Activated naive CD8-positive, alpha-beta T cell (primary cell): ENCODE results near the gene RTP5.
"Not testable (repeated sequence)": the region's sequence is repeated elsewhere in the genome, so short reads cannot be mapped to it uniquely, and the experiment has no call there.

Experiments used
- H3K27ac Mint-ChIP-seq: one replicate; pipeline ENCODE4 v1.8.0; 2021; ENCODE audit warnings: mixed read lengths
- H3K27me3 Mint-ChIP-seq: one replicate; pipeline ENCODE4 v1.8.0; 2021; ENCODE audit warnings: mixed read lengths
- H3K36me3 Mint-ChIP-seq: one replicate; pipeline ENCODE4 v1.8.0; 2021; ENCODE audit warnings: mixed read lengths
- H3K4me1 Mint-ChIP-seq: one replicate; pipeline ENCODE4 v1.8.0; 2021; ENCODE audit warnings: low read depth, mixed read lengths
- H3K4me3 Mint-ChIP-seq: one replicate; pipeline ENCODE4 v1.8.0; 2021; ENCODE audit warnings: mild to moderate bottlenecking, mixed read lengths
- H3K9me3 Mint-ChIP-seq: one replicate; pipeline ENCODE4 v1.8.0; 2021; ENCODE audit warnings: low read depth, mixed read lengths

Gene RTP5

DNA sequence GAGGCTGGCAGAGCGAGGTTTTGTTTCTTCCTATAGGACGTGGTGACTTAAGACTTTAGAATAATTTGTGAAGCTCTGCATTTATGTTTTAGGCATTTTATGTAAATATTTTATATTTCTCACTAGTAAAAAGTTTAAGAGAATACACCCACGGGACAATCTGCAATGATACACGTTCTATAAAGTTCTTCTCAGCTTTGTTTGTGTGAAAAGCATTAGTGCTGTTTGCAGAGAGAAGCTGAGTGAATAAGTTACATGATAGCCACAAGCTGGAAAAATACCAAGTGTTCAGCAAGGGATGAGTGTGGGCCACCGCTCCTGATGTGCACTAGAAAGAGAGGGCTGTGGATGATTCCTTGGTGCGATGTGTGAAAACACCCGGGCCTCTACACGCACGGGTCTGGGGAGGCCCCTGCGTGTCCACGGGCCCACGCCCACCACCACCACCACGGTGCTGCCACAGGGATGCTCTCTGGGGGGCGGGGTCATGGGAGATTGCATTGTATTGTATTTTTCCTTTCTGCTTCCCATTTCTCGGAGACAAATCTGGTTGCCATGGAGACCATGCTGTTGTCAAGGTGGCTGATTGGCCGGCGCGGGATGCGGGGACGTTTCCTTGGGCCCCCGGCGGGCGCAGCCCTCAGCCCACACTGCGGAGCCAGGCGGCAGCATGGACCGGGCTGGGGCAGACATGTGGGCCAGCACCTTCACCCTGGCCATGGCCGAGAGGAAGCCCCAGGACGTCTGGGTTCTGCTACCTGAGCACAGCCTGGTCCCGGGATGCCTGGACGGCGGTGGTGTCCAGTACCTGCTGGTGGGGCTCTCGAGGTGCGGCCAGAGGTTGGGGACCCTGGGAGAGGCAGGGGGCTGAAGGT is at the start of gene RTP5:
TSS of gene RTP5 (plus strand) at position 643 of the 875 bp plus-strand sequence. CDS start at position 671, 28 bp downstream.
- H3K27me3 Mint-ChIP-seq: peaks cover 7% of the 10 kb centered on the region
- peak within 1 kb of the TSS; percentile 64 for H3K27ac Mint-ChIP-seq
- peaks cover 45% of the 10 kb centered on the region for H3K4me1 Mint-ChIP-seq
- no peaks in the 10 kb centered on the region for H3K9me3 Mint-ChIP-seq
- peak within 1 kb of the TSS; percentile 69 for H3K4me3 Mint-ChIP-seq
- peaks cover 3% of the 10 kb centered on the region for H3K36me3 Mint-ChIP-seq

DNA sequence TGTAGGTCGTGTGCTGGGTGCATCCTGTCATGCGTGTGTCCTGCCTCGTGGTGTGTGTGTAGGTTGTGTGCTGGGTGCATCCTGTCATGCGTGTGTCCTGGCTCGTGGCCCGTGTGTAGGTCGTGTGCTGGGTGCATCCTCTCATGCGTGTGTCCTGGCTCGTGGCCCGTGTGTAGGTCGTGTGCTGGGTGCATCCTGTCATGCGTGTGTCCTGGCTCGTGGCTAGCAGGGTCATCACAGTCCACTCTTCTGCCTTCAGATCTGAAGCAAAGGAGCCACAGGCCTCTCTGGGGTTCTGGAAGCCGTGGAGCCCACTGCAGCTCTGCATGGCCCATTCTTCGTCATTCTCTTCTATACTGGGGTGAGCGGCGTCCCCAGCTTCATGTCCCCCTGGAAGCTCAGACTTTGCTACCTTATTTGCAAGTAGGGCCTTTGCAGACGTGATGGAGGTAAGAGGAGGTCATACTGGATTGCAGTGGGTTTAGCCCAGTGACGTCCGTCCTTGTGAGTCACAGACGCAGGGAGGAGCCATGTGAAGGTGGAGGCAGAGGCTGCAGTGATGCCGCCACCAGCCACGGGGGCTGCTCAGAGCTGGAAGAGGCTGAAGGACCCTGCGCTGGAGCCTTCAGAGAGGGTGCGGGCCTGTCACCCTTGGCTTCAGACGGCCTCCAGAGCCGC is 49.4 kb upstream of the RTP5 start:
- H3K4me1 Mint-ChIP-seq, H3K9me3 Mint-ChIP-seq, H3K27me3 Mint-ChIP-seq, H3K27ac Mint-ChIP-seq, H3K4me3 Mint-ChIP-seq, H3K36me3 Mint-ChIP-seq: not testable (repeated sequence)

DNA sequence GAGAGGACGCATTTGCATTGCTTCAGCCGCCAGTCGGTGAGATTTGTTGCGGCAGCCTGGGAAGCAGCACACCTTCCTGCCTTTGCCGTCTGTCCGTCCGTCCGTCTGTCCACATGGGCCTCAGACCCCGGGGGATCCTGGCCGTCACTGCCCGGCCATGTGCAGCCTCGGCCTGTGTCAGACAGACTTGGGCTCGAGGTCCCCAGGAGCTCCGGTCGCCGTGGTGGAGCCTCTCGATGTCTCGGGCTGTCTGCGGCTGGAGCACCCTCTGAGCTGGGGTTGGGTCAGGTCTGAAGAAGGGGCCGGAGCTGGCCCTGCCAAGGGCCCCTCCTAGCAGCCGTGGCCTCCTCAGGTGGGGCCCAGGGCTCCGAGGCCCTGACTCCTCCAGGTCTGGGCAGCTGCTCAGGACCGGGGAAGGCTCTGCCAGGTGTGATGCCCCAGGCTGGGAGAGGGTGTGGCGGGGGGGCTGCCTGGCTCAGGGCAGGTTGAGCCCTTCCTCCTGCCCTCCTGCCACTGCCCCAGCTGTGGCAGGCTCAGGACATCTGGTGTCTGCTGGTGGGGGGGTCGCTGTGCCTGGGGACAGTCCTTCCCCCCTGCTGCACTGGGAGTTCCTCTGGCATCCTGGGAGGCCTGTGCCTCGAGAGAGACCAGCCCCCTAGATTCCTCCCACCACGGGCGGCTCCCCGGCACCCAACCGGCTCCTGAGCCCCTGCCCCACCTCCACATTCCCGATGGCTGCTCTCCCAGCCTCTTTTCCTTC is 48.7 kb upstream of the RTP5 start:
- Mint-ChIP-seq H3K27ac (no peak overlapping the region), H3K4me1 (peaks cover 2% of the 10 kb centered on the region), H3K4me3 (no peak overlapping the region), H3K27me3 (peaks cover 3% of the 10 kb centered on the region), H3K9me3 (no peaks in the 10 kb centered on the region), H3K36me3 (no peaks in the 10 kb centered on the region)

DNA sequence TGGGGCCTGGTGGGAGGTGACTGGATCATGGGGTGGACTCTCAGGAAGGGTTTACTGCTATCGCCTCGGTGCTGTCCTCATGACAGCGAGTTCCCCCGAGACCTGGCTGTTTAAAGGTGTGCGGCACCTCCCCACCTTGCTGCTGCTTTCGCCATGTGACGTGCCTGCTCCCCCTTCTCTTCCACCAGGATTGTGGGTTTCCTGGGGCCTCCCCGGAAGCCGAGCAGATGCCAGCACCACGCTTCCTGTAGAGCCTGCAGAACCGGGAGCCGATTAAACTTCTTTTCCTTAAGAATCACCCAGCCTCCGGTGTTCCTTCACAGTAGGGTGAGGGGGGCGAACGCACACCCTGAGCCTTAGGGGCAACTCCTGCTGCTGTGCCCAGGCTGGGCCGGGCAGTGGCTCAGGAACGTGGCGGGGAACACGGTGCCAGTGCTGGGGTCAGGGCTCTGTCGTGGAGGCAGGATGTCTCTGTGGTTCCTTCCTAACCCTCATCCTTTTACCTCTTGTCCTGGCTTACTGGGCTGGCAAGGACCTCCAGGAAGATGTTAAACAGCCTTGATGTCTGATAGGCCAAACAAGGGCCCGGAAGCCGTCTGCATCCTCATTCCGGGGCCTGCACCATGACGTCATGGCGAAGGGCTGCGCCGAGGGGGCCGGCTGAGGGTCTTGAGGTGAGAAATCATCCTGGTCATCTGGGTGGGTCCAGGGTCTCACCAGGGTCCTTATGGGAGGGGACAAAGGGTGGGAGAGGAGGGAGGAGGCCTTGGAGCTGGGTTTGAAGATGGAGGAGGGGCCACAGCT is 47.9 kb upstream of the RTP5 start:
- Mint-ChIP-seq H3K36me3 (peaks cover 3% of the 10 kb centered on the region), H3K27me3 (peaks cover 3% of the 10 kb centered on the region), H3K4me3 (no peak overlapping the region), H3K27ac (no peak overlapping the region), H3K9me3 (peaks cover 3% of the 10 kb centered on the region), H3K4me1 (peaks cover 2% of the 10 kb centered on the region)

DNA sequence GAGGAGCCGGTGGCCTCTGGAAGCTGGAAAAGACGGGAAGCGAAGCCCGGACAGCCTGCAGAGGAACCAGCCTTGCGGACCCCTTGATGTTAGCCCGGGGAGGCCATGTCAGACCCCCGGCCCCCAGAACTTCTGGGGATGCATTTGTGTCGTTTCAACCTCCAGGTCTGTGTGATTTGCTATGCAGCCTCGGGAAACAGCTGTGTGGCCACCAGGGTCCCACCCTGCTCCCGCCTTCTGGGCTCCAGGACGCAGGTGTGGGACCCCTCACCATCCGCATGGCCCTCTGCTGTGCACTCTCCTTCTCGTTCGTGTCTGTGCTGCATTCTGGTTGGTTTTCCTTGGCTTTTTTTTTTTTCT is 47.3 kb upstream of the RTP5 start:
- H3K36me3 Mint-ChIP-seq: peaks cover 3% of the 10 kb centered on the region
- peaks cover 3% of the 10 kb centered on the region for H3K27me3 Mint-ChIP-seq
- no peak overlapping the region for H3K4me3 Mint-ChIP-seq
- peaks cover 2% of the 10 kb centered on the region for H3K4me1 Mint-ChIP-seq
- peaks cover 5% of the 10 kb centered on the region for H3K9me3 Mint-ChIP-seq
- H3K27ac Mint-ChIP-seq: no peak overlapping the region

DNA sequence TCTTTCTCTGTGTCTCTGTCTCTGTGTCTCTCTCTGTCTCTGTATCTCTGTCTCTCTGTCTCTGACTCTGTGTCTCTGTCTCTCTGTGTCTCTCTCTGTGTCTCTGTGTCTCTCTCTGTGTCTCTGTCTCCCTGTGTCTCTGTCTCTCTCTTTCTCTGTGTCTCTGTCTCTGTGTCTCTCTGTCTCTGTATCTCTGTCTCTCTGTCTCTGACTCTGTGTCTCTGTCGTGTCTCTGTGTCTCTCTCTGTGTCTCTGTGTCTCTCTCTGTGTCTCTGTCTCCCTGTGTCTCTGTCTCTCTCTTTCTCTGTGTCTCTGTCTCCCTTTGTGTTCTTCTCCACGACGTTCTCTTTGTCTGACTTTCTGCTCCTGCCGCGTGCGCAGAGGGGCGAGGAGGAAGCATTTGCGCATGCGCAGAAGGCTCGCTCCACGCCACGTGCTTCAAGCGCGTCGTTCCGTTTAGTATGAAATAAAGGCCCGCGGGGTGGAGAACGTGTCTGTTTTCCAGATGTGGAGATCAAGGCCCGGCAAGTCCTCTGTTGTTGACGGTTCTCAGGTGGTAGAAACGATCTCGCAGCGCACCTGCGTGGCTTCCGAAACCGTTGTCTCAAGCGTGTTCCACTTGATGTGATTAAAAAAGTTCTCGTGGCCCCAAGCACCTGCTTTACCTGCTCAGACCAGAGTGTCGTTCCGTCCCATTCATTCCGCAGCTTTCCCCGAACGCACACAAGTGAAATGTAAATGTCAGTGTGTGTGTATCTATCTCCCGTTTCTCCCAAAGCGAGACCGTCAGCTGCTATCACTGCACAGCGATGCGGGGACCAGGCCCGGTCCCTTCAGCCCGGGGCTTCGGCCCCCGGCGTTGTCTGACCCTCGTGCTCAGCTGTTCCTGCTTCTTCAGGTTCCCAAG is 45.7 kb upstream of the RTP5 start:
- not testable (repeated sequence) for H3K4me3 Mint-ChIP-seq, H3K27ac Mint-ChIP-seq, H3K36me3 Mint-ChIP-seq, H3K9me3 Mint-ChIP-seq, H3K4me1 Mint-ChIP-seq, H3K27me3 Mint-ChIP-seq

DNA sequence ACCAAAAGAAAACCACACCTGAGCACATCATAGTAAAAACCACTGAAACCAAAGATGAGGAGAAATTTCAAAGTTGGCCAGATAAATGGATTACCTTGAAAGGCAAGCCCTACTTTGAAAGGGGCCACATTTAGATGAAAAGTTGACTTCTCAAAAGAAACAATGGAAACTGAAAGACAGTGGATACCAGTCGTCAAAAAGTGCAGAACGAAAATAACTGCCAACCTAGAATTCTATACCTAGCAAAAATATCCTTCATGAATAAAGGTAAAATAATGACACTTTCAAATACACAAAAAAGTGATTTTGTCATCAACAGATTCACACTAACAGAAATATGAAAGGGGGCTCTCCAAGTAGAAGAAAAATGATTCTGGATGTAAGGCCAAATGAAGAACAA is 42.1 kb upstream of the RTP5 start:
- H3K27ac Mint-ChIP-seq: no peak overlapping the region
- peaks cover 7% of the 10 kb centered on the region for H3K36me3 Mint-ChIP-seq
- peaks cover 2% of the 10 kb centered on the region for H3K4me1 Mint-ChIP-seq
- peaks cover 5% of the 10 kb centered on the region for H3K27me3 Mint-ChIP-seq
- H3K4me3 Mint-ChIP-seq: no peak overlapping the region
- peaks cover 9% of the 10 kb centered on the region for H3K9me3 Mint-ChIP-seq

DNA sequence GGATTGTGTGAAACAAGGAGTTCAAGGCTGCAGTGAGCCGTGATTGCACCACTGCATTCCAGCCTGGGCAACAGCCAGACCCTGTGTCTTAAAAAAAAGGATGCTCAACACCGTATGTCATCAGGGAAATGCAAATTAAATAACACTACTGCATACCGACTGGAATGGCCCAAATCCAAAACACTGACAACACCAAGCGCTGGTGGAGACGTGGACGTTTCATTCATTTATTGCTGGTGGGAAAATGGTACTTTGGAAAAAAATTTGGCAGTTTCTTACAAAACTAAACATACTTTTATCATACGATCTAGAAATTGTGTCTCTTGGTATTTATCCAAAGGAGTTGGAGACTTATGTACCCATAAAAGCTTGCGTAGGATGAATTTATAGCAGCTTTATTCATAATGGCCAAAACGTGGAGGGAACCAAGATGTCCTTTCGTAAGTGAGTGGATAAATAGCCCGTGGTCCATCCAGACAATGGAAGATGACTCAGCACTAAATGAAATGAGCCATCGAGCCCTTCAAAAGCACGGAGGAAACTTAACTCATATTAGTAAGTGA is 36.3 kb upstream of the RTP5 start:
- H3K36me3 Mint-ChIP-seq: no peaks in the 10 kb centered on the region
- no peak overlapping the region for H3K4me3 Mint-ChIP-seq
- peaks cover 2% of the 10 kb centered on the region for H3K27me3 Mint-ChIP-seq
- H3K9me3 Mint-ChIP-seq: no peaks in the 10 kb centered on the region
- no peak overlapping the region for H3K27ac Mint-ChIP-seq
- peaks cover 1% of the 10 kb centered on the region for H3K4me1 Mint-ChIP-seq

DNA sequence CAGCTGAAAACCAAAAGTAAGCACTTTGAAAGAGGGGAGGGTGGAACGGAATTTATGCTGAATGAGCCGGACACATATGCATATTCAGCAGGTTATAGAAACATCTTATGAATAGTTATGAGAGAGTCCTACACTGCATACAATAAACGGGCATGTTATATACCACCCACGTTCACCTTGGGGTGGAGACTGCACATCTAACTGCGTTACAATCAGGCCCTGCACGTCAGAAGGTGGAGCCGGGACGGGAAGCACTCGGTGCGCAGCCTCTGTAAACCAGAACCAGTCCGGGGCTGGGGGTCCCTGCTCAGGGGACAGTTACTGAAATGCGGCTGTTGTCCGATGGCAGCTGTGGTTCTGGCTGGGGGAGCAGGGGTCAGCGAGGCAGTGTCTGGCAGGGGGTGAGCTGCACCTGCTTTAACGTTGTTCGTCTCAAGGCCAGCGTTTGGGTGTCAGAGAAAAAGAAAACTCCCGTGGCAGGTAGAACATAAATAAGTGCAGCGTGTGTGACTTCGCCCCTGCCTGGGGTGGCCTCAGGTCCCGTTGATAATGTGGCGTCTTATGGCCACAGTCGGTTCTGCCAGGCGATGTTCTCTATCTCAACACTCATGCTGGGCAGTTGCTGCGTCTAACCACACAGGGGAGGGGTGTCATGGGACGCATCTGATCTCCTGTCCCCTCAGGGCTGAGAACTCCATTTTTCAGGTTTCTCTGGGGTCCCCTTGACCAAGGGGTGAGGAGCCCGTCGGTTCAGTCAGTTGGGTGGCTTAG is 35.6 kb upstream of the RTP5 start:
- H3K27ac Mint-ChIP-seq, H3K4me3 Mint-ChIP-seq: not testable (repeated sequence)

DNA sequence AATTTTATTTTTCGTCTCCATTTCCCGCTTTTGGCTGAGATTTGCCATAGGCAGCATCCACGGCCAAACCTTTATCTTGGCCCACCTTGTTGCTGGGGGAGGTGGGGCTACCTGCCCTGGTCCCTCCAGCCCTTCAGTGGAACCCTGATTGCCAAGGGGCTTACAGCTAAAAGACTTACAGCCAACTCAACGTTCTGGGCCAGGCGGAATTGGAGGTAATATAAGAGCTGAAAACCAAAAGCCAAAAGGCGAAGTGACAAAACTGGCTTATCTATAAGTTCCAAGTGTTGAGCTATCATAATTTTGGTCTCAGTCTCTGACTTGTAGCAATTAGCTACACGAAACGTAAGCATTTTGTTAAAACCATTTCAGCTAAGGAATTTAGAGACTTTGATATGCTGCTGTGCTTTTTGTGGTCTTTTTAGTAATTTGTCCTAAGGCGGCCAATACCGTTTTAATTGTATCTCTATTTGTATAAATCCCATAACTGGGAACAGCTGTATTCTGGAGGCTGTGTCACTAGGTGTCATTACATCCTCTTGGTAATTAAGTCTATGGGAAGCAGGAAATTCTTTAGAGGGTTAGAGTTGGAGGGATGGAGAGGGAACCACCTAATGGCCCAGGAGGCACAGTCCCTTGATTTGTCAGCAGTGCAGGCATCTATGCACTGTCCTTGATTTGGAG is 34.9 kb upstream of the RTP5 start:
- H3K9me3 Mint-ChIP-seq: no peaks in the 10 kb centered on the region
- H3K27ac Mint-ChIP-seq: no peak overlapping the region
- H3K36me3 Mint-ChIP-seq: no peaks in the 10 kb centered on the region
- no peak overlapping the region for H3K4me3 Mint-ChIP-seq
- peaks cover 1% of the 10 kb centered on the region for H3K4me1 Mint-ChIP-seq
- H3K27me3 Mint-ChIP-seq: no peaks in the 10 kb centered on the region

More for the DNA sequence above, 35.6 kb upstream of the RTP5 start:
- H3K9me3 Mint-ChIP-seq, H3K4me1 Mint-ChIP-seq, H3K36me3 Mint-ChIP-seq, H3K27me3 Mint-ChIP-seq: not testable (repeated sequence)

DNA sequence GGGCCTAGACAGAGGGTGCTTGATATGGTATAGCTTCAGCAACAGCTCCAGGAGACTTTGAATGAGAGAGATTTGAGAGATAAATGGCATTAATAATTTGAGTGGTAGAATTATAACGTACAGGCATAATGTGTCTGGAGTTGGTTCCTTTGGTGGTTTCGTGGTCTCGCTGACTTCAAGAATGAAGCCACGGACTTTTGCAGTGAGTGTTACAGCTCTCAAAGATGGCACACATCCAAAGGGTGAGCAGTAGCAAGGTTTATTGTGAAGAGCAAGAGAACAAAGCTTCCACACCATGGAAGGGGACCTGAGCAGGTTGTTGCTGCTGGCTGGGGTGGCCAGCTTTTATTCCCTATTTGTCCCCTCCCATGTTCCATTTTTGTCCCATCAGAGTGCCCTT is 33.9 kb upstream of the RTP5 start:
- Mint-ChIP-seq H3K27ac (no peak overlapping the region), H3K4me1 (peaks cover 1% of the 10 kb centered on the region), H3K27me3 (no peaks in the 10 kb centered on the region), H3K9me3 (no peaks in the 10 kb centered on the region), H3K36me3 (no peaks in the 10 kb centered on the region), H3K4me3 (no peak overlapping the region)

DNA sequence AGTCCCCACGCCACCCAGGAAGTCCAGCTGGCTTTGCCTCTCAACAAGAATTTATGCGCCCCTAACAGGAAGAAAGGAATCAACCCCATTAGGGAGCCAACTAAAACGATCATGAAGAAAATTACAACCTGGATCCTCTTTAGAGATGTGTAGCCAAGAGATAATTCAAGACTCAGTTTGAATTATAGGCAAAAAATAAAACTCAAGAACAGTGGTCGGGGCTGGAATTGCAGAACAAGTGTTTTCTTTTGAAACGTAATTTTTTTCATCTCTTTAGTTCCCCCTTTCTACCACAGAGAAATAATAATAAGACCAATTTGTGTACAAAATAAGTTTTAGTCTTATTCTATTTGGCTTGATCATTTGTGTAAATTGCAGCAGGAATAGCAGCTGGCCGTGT is 33.2 kb upstream of the RTP5 start:
- Mint-ChIP-seq H3K36me3 (no peaks in the 10 kb centered on the region), H3K4me1 (peaks cover 1% of the 10 kb centered on the region), H3K27me3 (no peaks in the 10 kb centered on the region), H3K27ac (no peak overlapping the region), H3K9me3 (no peaks in the 10 kb centered on the region), H3K4me3 (no peak overlapping the region)
